GM12878 (cell line): ENCODE measurements around the gene PCYT1B. TPM values are rescaled to one million over a fixed set of nuclear protein-coding genes. Genes with fewer than 3 reads are reported as not detected.

ENCODE experiments used
- ATAC-seq: fragments of 200-7000 bp; cut with Tn5 transposase; 3 replicates; pipeline ENCODE4 v1.9.1; 2020; ENCODE audit warnings: mild to moderate bottlenecking, moderate library complexity
- BruUV-seq: library from RNA; stranded (reverse); fragments of 400-500 nt; replicated peaks from 2 replicates; lab custom pipeline; 2021; lab: Mats Ljungman, UMichigan
- CTCF ChIA-PET: fragments of 300-600 bp; sonication (Branson Sonifier 250); formaldehyde crosslinking; extraction: SDS; loops from one replicate; lab custom pipeline; 2021; ENCODE audit warnings: inconsistent platforms; lab: Yijun Ruan, JAX
- POLR2A ChIA-PET: fragments of 350-600 bp; formaldehyde crosslinking; extraction: SDS; loops from one replicate; lab custom pipeline; 2021; ENCODE audit warnings: inconsistent platforms; lab: Charles Lee
- RAD21 ChIA-PET: fragments of 300-600 bp; sonication (Branson Sonifier 250); formaldehyde crosslinking; loops from one replicate; lab custom pipeline; 2023; ENCODE audit warnings: antibody characterized with exemption; ENCODE audit not compliant: unreplicated experiment; lab: Charles Lee
- SMC1A ChIA-PET: fragments of 300-600 bp; sonication (Branson Sonifier 250); formaldehyde crosslinking; loops from one replicate; lab custom pipeline; 2023; ENCODE audit not compliant: unreplicated experiment, uncharacterized antibody; lab: Charles Lee
- DNase-seq: peaks from one replicate; pipeline ENCODE4 v3.0.0-alpha.2; 2011; ENCODE audit warnings: low read depth, low spot score
- FAIRE-seq: peaks from 3 replicates; lab custom pipeline; 2011; peaks lifted over from hg19 to GRCh38; lab: Jason Lieb, UNC
- H2AFZ ChIP-seq: 2 replicates; pipeline ENCODE4 v1.6.0; 2011; ENCODE audit warnings: low read depth, low read length, control low read depth; ENCODE audit not compliant: control insufficient read depth
- H3K27ac ChIP-seq: 2 replicates; pipeline ENCODE4 v1.5.1; 2011; ENCODE audit warnings: control low read depth; ENCODE audit not compliant: control insufficient read depth, insufficient read depth
- H3K27me3 ChIP-seq, 2 experiments: replicated peaks in 1 of 2; 2 replicates each; pipeline versions ENCODE4 v1.6.0 to v1.6.1; 2011; ENCODE audit warnings: low read length in 1 of 2; ENCODE audit not compliant: control insufficient read depth in 2 of 2, insufficient read depth in 2 of 2
- H3K36me3 ChIP-seq, 2 experiments: 2 replicates each; pipeline ENCODE4 v1.5.1; 2011; ENCODE audit warnings: low read length in 1 of 2; ENCODE audit not compliant: control insufficient read depth in 2 of 2, insufficient read depth in 2 of 2
- H3K4me1 ChIP-seq: 2 replicates; pipeline ENCODE4 v1.6.1; 2011; ENCODE audit warnings: mild to moderate bottlenecking, low read length, moderate library complexity, mixed read lengths; ENCODE audit not compliant: control insufficient read depth, insufficient read depth
- H3K4me2 ChIP-seq: 2 replicates; pipeline ENCODE4 v1.6.0; 2011; ENCODE audit warnings: control low read depth; ENCODE audit not compliant: control insufficient read depth, insufficient read depth
- H3K4me3 ChIP-seq: fragments of 200-600 bp; sonication (generic); 2 replicates; pipeline ENCODE4 v1.5.1; 2016
- H3K79me2 ChIP-seq: 2 replicates; pipeline ENCODE4 v1.6.0; 2011; ENCODE audit warnings: low read length; ENCODE audit not compliant: control insufficient read depth, insufficient read depth
- H3K9ac ChIP-seq: 2 replicates; pipeline ENCODE4 v1.8.0; 2011; ENCODE audit warnings: low read length, control low read depth, mixed read lengths; ENCODE audit not compliant: control insufficient read depth, insufficient read depth
- H3K9me3 ChIP-seq: replicated peaks from 3 replicates; pipeline ENCODE4 v1.5.1; 2011; ENCODE audit warnings: mild to moderate bottlenecking, low read length; ENCODE audit not compliant: control insufficient read depth, insufficient read depth
- H4K20me1 ChIP-seq: 2 replicates; pipeline ENCODE4 v1.6.0; 2011; ENCODE audit not compliant: control insufficient read depth, insufficient read depth
- BACH1 ChIP-seq: fragments of 450-650 bp; IDR thresholded peaks from 2 replicates; pipeline ENCODE4 v1.6.1; 2017; ENCODE audit warnings: mild to moderate bottlenecking, borderline replicate concordance
- CEBPB ChIP-seq, 2 experiments: fragments of 150-350 bp in 1 of 2; IDR thresholded peaks; 2 replicates each; pipeline ENCODE4 v1.6.1; 2012 to 2014; ENCODE audit warnings: low read depth in 2 of 2, low read length in 2 of 2, borderline replicate concordance in 1 of 2, inconsistent platforms in 1 of 2
- ELK1 ChIP-seq: IDR thresholded peaks from 2 replicates; pipeline ENCODE4 v1.6.1; 2012; ENCODE audit warnings: low read depth, low read length, improper control_type of control experiment
- GABPA ChIP-seq: IDR thresholded peaks from 2 replicates; pipeline ENCODE4 v1.6.1; 2014; ENCODE audit warnings: antibody characterized with exemption, low read depth, mild to moderate bottlenecking, inconsistent platforms
- KDM1A ChIP-seq: fragments of 200-600 bp; sonication (generic); IDR thresholded peaks from 2 replicates; pipeline ENCODE4 v1.6.1; 2016; ENCODE audit warnings: borderline replicate concordance
- NFYA ChIP-seq: IDR thresholded peaks from 2 replicates; pipeline ENCODE4 v1.6.1; 2011; ENCODE audit warnings: low read depth, mild to moderate bottlenecking, low read length, improper control_type of control experiment, borderline replicate concordance
- NR2F1 ChIP-seq: fragments of 450-650 bp; conservative IDR thresholded peaks from 2 replicates; pipeline ENCODE4 v1.6.1; 2017; ENCODE audit warnings: mild to moderate bottlenecking
- RUNX3 ChIP-seq: IDR thresholded peaks from 2 replicates; pipeline ENCODE4 v1.6.1; 2012; ENCODE audit warnings: low read length, inconsistent platforms
- TARDBP ChIP-seq: IDR thresholded peaks from 2 replicates; pipeline ENCODE4 v1.6.1; 2016; ENCODE audit warnings: borderline replicate concordance
- WGBS: methylation state at CpG from one replicate; pipeline ENCODE4 v1.1.6; 2016; ENCODE audit warnings: low lambda C conversion rate; ENCODE audit not compliant: insufficient replicate concordance, insufficient coverage; ENCODE audit errors: missing lambda C conversion rate; 5-methylcytosine and 5-hydroxymethylcytosine counted together
- in situ Hi-C: fragments of 300-500 bp; cut with MboI; formaldehyde crosslinking; loops from 9 replicates; pipeline ENCODE4 v1.14.3; 2018; ENCODE audit warnings: mixed read lengths
- intact Hi-C: fragments of 100-400 bp; cut with micrococcal nuclease; formaldehyde crosslinking; loops from one replicate; pipeline ENCODE4 v1.14.2; 2022; ENCODE audit not compliant: unreplicated experiment
- polyA plus RNA-seq, 11 experiments: library from polyadenylated mRNA; depleted of rRNA in 4 of 11; unstranded in 6 of 11; stranded (reverse) in 5 of 11; fragments of >200 nt; fragmentation: Nextera tagmentation in 4 of 11; fragmentation: Illumina TruSeq in 1 of 11; extraction: Ambion mirVana in 4 of 11; extraction: Trizol in 1 of 11; gene quantifications; 1 replicate in 1 of 11; 2 replicates in 10 of 11; pipeline versions ENCODE4 v1.2.1 to v1.2.3, GENCODE V29; 2011 to 2016; ENCODE audit warnings: inconsistent platforms in 2 of 11, missing spikeins in 2 of 11, low read depth in 1 of 11
- total RNA-seq, 4 experiments: library from RNA; depleted of rRNA in 3 of 4; stranded (reverse); fragments of >200 nt in 3 of 4; fragmentation: Illumina TruSeq in 1 of 4; extraction: Trizol in 1 of 4; gene quantifications; 2 replicates each; pipeline versions ENCODE4 v1.2.1 to v1.2.3, GENCODE V29; 2013 to 2021

Gene PCYT1B
- total and polyA plus RNA-seq, 10 of the 15 experiments (the other 5 are each of a cell fraction or from before 2014, with no cell fraction given), result 0.10 TPM; not detected in 9

GRCh38 chrX:24646745-24647182 lies 383 bp downstream of the PCYT1B start:
- ATAC-seq (peak; percentile 17), FAIRE-seq (no peak), DNase-seq (no peak)
- H3K4me1 ChIP-seq, result no peaks in the 10 kb centered on the region; the same call in 1 of the 2 replicates
- H3K36me3 ChIP-seq, result no peaks in the 10 kb centered on the region
- no TSS peak for BruUV-seq
- TF ChIP-seq GABPA (no peak), ELK1 (no peak)
- intact Hi-C loops, result no loop called here
- in situ Hi-C loops, result no loop called here
- WGBS, result 22% methylated on average over 13 of the region's 13 CpGs
- H3K27me3 ChIP-seq, result peaks cover 0 to 12% of the 10 kb centered on the region in 2 experiments; a peak in 3 of 4 replicates
- no peaks in the 10 kb centered on the region for H3K79me2 ChIP-seq
- no peaks in the 10 kb centered on the region for H3K9me3 ChIP-seq
- no peak overlapping the region for H3K4me3 ChIP-seq
- peak overlapping the region; percentile 52 for H3K4me2 ChIP-seq
- H2AFZ ChIP-seq, result peak overlapping the region; percentile 15; the same call in 1 of the 2 replicates
- H4K20me1 ChIP-seq, result no peaks in the 10 kb centered on the region
- SMC1A ChIA-PET, result no interaction called here
- no peak overlapping the region for H3K9ac ChIP-seq
- CTCF ChIA-PET, result no interaction called here
- POLR2A ChIA-PET, result no interaction called here
- RAD21 ChIA-PET, result no interaction called here
- H3K27ac ChIP-seq, result no peak overlapping the region

- ChIA-PET POLR2A (no interaction called here), RAD21 (no interaction called here), SMC1A (no interaction called here), CTCF (no interaction called here)
- no peaks in the 10 kb centered on the region for H4K20me1 ChIP-seq
- no peak for FAIRE-seq
- in situ Hi-C loops, result no loop called here
- no peaks in the 10 kb centered on the region for H3K79me2 ChIP-seq
- ATAC-seq, result no peak
- no peak overlapping the region for H3K27ac ChIP-seq
- H3K9me3 ChIP-seq, result no peaks in the 10 kb centered on the region
- H2AFZ ChIP-seq, result no peak overlapping the region
- intact Hi-C loops, result no loop called here
- H3K27me3 ChIP-seq, result peaks cover 0 to 12% of the 10 kb centered on the region in 2 experiments; a peak in 3 of 4 replicates
- no peaks in the 10 kb centered on the region; the same call in 1 of the 2 replicates for H3K4me1 ChIP-seq
- H3K9ac ChIP-seq, result no peak overlapping the region
- no peak for TF ChIP-seq NR2F1
- no peak for TF ChIP-seq KDM1A
- TF ChIP-seq RUNX3, result no peak
- no peak for TF ChIP-seq TARDBP
- no peak for TF ChIP-seq BACH1
- no peak for TF ChIP-seq NFYA
- no peak for TF ChIP-seq CEBPB (IDR thresholded peaks at IDR 0.05; ENCODE audit: borderline replicate concordance in 1 of 2, low read depth in 2 of 2, low read length in 2 of 2)
- H3K4me2 ChIP-seq, result no peak overlapping the region
- whole genome bisulfite sequencing, result 17% methylated on average over 9 of the region's 10 CpGs
- H3K36me3 ChIP-seq, result no peaks in the 10 kb centered on the region
- no peak overlapping the region for H3K4me3 ChIP-seq
- no TSS peak for BruUV-seq
- DNase-seq, result no peak
Measured at GRCh38 chrX:24646006-24646405, 1.1 kb downstream of the PCYT1B start.
